HepG2 (cell line): Measurements from ENCODE around the gene PDZK1. TPM values are rescaled to one million over a fixed set of nuclear protein-coding genes. Genes with fewer than 3 reads are reported as not detected.
A peak's percentile ranks its signal among the peaks of the same experiment; 100 is the strongest.

ENCODE experiments used
- ATAC-seq: fragments of 200-7000 bp; cut with Tn5 transposase; 3 replicates; pipeline ENCODE4 v1.9.1; 2020; ENCODE audit warnings: mild to moderate bottlenecking, moderate library complexity
- Bru-seq: library from RNA; stranded (reverse); fragments of 400-500 nt; gene quantifications from one replicate; lab custom pipeline; 2021; lab: Mats Ljungman, UMichigan
- BruChase-seq, 2 experiments: library from RNA; stranded (reverse); fragments of 400-500 nt; gene quantifications; one replicate each; lab custom pipeline; 2021; lab: Mats Ljungman, UMichigan
- BruUV-seq: library from RNA; stranded (reverse); fragments of 400-500 nt; replicated peaks from 2 replicates; lab custom pipeline; 2021; lab: Mats Ljungman, UMichigan
- CTCF ChIA-PET: fragments of 300-600 bp; formaldehyde crosslinking; extraction: SDS; loops from one replicate; lab custom pipeline; 2021; ENCODE audit warnings: low total read pairs, inconsistent platforms, low intra/inter-chr PET ratio; lab: Yijun Ruan, JAX
- POLR2A ChIA-PET: fragments of 350-600 bp; sonication (Branson Sonifier 250); formaldehyde crosslinking; loops from one replicate; lab custom pipeline; 2020; ENCODE audit warnings: antibody characterized with exemption, inconsistent platforms; lab: Yijun Ruan, JAX
- DNase-seq: peaks from one replicate; pipeline ENCODE4 v3.0.0-alpha.2; 2015; ENCODE audit warnings: low spot score
- FAIRE-seq: peaks from 3 replicates; lab custom pipeline; 2011; peaks lifted over from hg19 to GRCh38; lab: Jason Lieb, UNC
- H2AFZ ChIP-seq: one replicate; pipeline ENCODE4 v1.6.1; 2011; ENCODE audit warnings: low read length, inconsistent platforms
- H3K27ac ChIP-seq: fragments of 300-600 bp; 3 replicates; pipeline ENCODE4 v1.8.0; 2011; ENCODE audit warnings: mixed run types, mild to moderate bottlenecking, mixed read lengths, low read length, inconsistent platforms; ENCODE audit not compliant: insufficient read depth; ENCODE audit errors: extremely low read length
- H3K27me3 ChIP-seq, 2 experiments: fragments of 200-600 bp in 1 of 2; 2 replicates in 1 of 2; 3 replicates in 1 of 2; pipeline versions ENCODE4 v1.6.0 to v1.8.0; 2011; ENCODE audit warnings: low read length in 2 of 2, mild to moderate bottlenecking in 2 of 2, moderate library complexity in 2 of 2, inconsistent platforms in 1 of 2; ENCODE audit not compliant: insufficient read depth in 2 of 2, control insufficient read depth in 1 of 2
- H3K36me3 ChIP-seq, 2 experiments: fragments of 200-600 bp in 1 of 2; replicated peaks in 1 of 2; 2 replicates in 1 of 2; 3 replicates in 1 of 2; pipeline versions ENCODE4 v1.5.1 to v1.8.0; 2011; ENCODE audit warnings: low read length in 2 of 2, inconsistent platforms in 1 of 2; ENCODE audit not compliant: insufficient read depth in 2 of 2, control insufficient read depth in 1 of 2
- H3K4me1 ChIP-seq: 2 replicates; pipeline ENCODE4 v1.5.1; 2012; ENCODE audit warnings: low read length, inconsistent platforms; ENCODE audit not compliant: insufficient read depth
- H3K4me2 ChIP-seq: 2 replicates; pipeline ENCODE4 v1.6.0; 2011; ENCODE audit warnings: low read depth, low read length, inconsistent platforms
- H3K4me3 ChIP-seq, 3 experiments: fragments of 200-600 bp in 1 of 3; sonication (generic), shearing (Covaris generic) in 1 of 3; replicated peaks in 1 of 3; 2 replicates each; pipeline ENCODE4 v1.5.1; 2011 to 2016; ENCODE audit warnings: low read length in 3 of 3, inconsistent platforms in 2 of 3, low read depth in 2 of 3, mild to moderate bottlenecking in 2 of 3, control low read depth in 1 of 3, mixed read lengths in 1 of 3; ENCODE audit not compliant: insufficient read depth in 1 of 3
- H3K79me2 ChIP-seq: one replicate; pipeline ENCODE4 v1.6.1; 2011; ENCODE audit warnings: low read length, inconsistent platforms; ENCODE audit not compliant: insufficient read depth
- H3K9ac ChIP-seq: 2 replicates; pipeline ENCODE4 v1.6.0; 2011; ENCODE audit warnings: mild to moderate bottlenecking, low read depth, low read length, inconsistent platforms; ENCODE audit not compliant: insufficient read depth
- H3K9me3 ChIP-seq: 2 replicates; pipeline ENCODE4 v1.5.1; 2012; ENCODE audit warnings: mild to moderate bottlenecking, low read length
- H4K20me1 ChIP-seq: 2 replicates; pipeline ENCODE4 v1.6.0; 2011; ENCODE audit warnings: inconsistent platforms, mild to moderate bottlenecking, low read length, moderate library complexity; ENCODE audit not compliant: insufficient read depth
- ARNTL ChIP-seq: sonication (generic); formaldehyde crosslinking; IDR thresholded peaks from 2 replicates; pipeline ENCODE4 v1.4.0; 2020; ENCODE audit warnings: mild to moderate bottlenecking, missing genetic modification reagents
- BRCA1 ChIP-seq: sonication (generic); formaldehyde crosslinking; IDR thresholded peaks from 2 replicates; pipeline ENCODE4 v1.4.0; 2020; ENCODE audit warnings: missing genetic modification reagents
- IRX3 ChIP-seq: sonication (generic); formaldehyde crosslinking; IDR thresholded peaks from 2 replicates; pipeline ENCODE4 v1.8.1; 2023; ENCODE audit warnings: mild to moderate bottlenecking, low read depth, missing genetic modification reagents, borderline replicate concordance
- MXD4 ChIP-seq: IDR thresholded peaks from 2 replicates; pipeline ENCODE4 v1.6.1; 2016; ENCODE audit warnings: mild to moderate bottlenecking, missing biosample characterization, missing genetic modification reagents
- PHF8 ChIP-seq: sonication (generic); formaldehyde crosslinking; IDR thresholded peaks from 2 replicates; pipeline ENCODE4 v1.5.0; 2020; ENCODE audit warnings: missing genetic modification reagents
- SRSF9 ChIP-seq: fragments of 200-400 bp; formaldehyde crosslinking; IDR thresholded peaks from 2 replicates; pipeline ENCODE4 v1.6.1; 2018; ENCODE audit warnings: borderline replicate concordance, mild to moderate bottlenecking, low read depth, low read length; ENCODE audit not compliant: insufficient read depth, poor library complexity, severe bottlenecking
- SSRP1 ChIP-seq: IDR thresholded peaks from 2 replicates; pipeline ENCODE4 v1.6.1; 2016; ENCODE audit warnings: control low read depth
- ZNF160 ChIP-seq: sonication (generic); formaldehyde crosslinking; IDR thresholded peaks from 2 replicates; pipeline ENCODE4 v1.8.0; 2022; ENCODE audit warnings: mild to moderate bottlenecking, inconsistent platforms, missing genetic modification reagents
- ZNF510 ChIP-seq: sonication (generic); formaldehyde crosslinking; IDR thresholded peaks from 2 replicates; pipeline ENCODE4 v1.4.0; 2020; ENCODE audit warnings: low read depth, mild to moderate bottlenecking, missing genetic modification reagents
- WGBS: methylation state at CpG from one replicate; pipeline ENCODE4 v1.1.6; 2017; ENCODE audit warnings: low lambda C conversion rate; 5-methylcytosine and 5-hydroxymethylcytosine counted together
- in situ Hi-C: cut with HindIII; loops from 2 replicates; pipeline ENCODE4 v1.10.0; 2017; ENCODE audit warnings: low pct_unique_long_range_greater_than_20kb; ENCODE audit not compliant: extremely low pct_ligation_motif_present
- intact Hi-C: fragments of 100-400 bp; cut with micrococcal nuclease; formaldehyde crosslinking; loops from one replicate; pipeline ENCODE4 v1.10.0; 2022; ENCODE audit not compliant: unreplicated experiment
- long read RNA-seq, 2 experiments: library from RNA in 1 of 2; library from polyadenylated mRNA in 1 of 2; stranded (forward) in 1 of 2; unstranded in 1 of 2; transcript quantifications; one replicate each; pipeline ENCODE4 v2.0.0, GENCODE V29; 2019 to 2022
- polyA minus RNA-seq, 3 experiments: library from RNA; depleted of rRNA, polyadenylated mRNA; stranded (reverse); fragments of >200 nt; gene quantifications; 2 replicates each; pipeline ENCODE4 v1.2.3, GENCODE V29; 2011; ENCODE audit warnings: low replicate concordance in 1 of 3
- polyA plus RNA-seq, 8 experiments: library from polyadenylated mRNA; depleted of rRNA in 3 of 8; stranded (reverse) in 7 of 8; unstranded in 1 of 8; fragments of >200 nt; fragmentation: Illumina TruSeq in 4 of 8; extraction: Trizol in 4 of 8; gene quantifications; 2 replicates each; pipeline versions ENCODE4 v1.2.1 to v1.2.3, GENCODE V29; 2011 to 2016; ENCODE audit warnings: low read depth in 4 of 8, missing spikeins in 1 of 8, mixed read lengths in 1 of 8; ENCODE audit not compliant: insufficient read depth in 1 of 8
- total RNA-seq, 5 experiments: library from RNA; depleted of rRNA; stranded (reverse); fragments of >200 nt; fragmentation: Illumina TruSeq; extraction: Trizol; gene quantifications; 2 replicates each; pipeline ENCODE4 v1.2.3, GENCODE V29; 2016; ENCODE audit warnings: low read depth in 1 of 5
- TF ChIP-seq, protein P1 (sequence below): sonication (generic); formaldehyde crosslinking; IDR thresholded peaks from 2 replicates; pipeline ENCODE4 v1.4.0; 2020; ENCODE audit warnings: missing genetic modification reagents, borderline replicate concordance
- TF ChIP-seq, protein P2 (sequence below): sonication (generic); formaldehyde crosslinking; IDR thresholded peaks from 2 replicates; pipeline ENCODE4 v1.4.0; 2020; ENCODE audit warnings: missing genetic modification reagents

The PDZK1 gene
- total RNA-seq (2016; rRNA removed; fragmentation: Illumina TruSeq; extraction: Trizol) = 46.4 and 65.0 TPM in 2 replicates
- total RNA-seq (2016; cell fraction: cytosol; rRNA removed; fragmentation: Illumina TruSeq; extraction: Trizol; ENCODE audit: low read depth) = 5.9 and 8.7 TPM in 2 replicates
- 46.0 and 60.4 TPM in 2 replicates for total RNA-seq (2016; cell fraction: insoluble cytoplasmic fraction; rRNA removed; fragmentation: Illumina TruSeq; extraction: Trizol)
- 13.2 and 14.5 TPM in 2 replicates for total RNA-seq (2016; cell fraction: membrane; rRNA removed; fragmentation: Illumina TruSeq; extraction: Trizol)
- 33.5 and 36.3 TPM in 2 replicates for total RNA-seq (2016; cell fraction: nucleus; rRNA removed; fragmentation: Illumina TruSeq; extraction: Trizol)
- polyA plus RNA-seq (2011; rRNA removed) = 14.9 and 16.2 TPM in 2 replicates
- 8.0 and 13.5 TPM in 2 replicates for polyA plus RNA-seq (2011; cell fraction: cytosol; rRNA removed)
- polyA plus RNA-seq (2011; cell fraction: nucleus; rRNA removed) = 12.7 and 23.2 TPM in 2 replicates
- 45.2 and 96.7 TPM in 2 replicates for polyA plus RNA-seq (2012)
- 5.2 and 5.6 TPM in 2 replicates for polyA plus RNA-seq (2016; cell fraction: cytosol; fragmentation: Illumina TruSeq; extraction: Trizol; ENCODE audit: low read depth)
- polyA plus RNA-seq (2016; cell fraction: insoluble cytoplasmic fraction; fragmentation: Illumina TruSeq; extraction: Trizol; ENCODE audit: low read depth) = 58.1 and 59.2 TPM in 2 replicates
- polyA plus RNA-seq (2016; cell fraction: membrane; fragmentation: Illumina TruSeq; extraction: Trizol; ENCODE audit: low read depth) = 7.9 and 8.6 TPM in 2 replicates
- 46.8 and 47.0 TPM in 2 replicates for polyA plus RNA-seq (2016; cell fraction: nucleus; fragmentation: Illumina TruSeq; extraction: Trizol; ENCODE audit: insufficient read depth, low read depth)
- 0.30 and 3.5 TPM in 2 replicates for polyA minus RNA-seq (2011; rRNA and poly(A)+ RNA removed; ENCODE audit: low replicate concordance)
- 7.9 and 8.2 TPM in 2 replicates for polyA minus RNA-seq (2011; cell fraction: cytosol; rRNA and poly(A)+ RNA removed)
- polyA minus RNA-seq (2011; cell fraction: nucleus; rRNA and poly(A)+ RNA removed) = 12.7 and 19.3 TPM in 2 replicates
- percentile 75 among the genes with signal in this experiment for Bru-seq, nascent RNA
- BruChase-seq, experiment 1, labeled RNA remaining after a 6-hour chase = percentile 69 among the genes with signal in this experiment
- percentile 65 among the genes with signal in this experiment for BruChase-seq, experiment 2, labeled RNA remaining after a 2-hour chase
- long read RNA-seq, experiment 1, transcript PDZK1-202 (9 exons, 2,230 nt) = major isoform, 22 of 39 reads
- long read RNA-seq, experiment 1, partial matches to known transcripts = 6 of 39 reads
- long read RNA-seq, experiment 1, other reads (novel, unspliced or antisense) = 11 of 39 reads
- long read RNA-seq, experiment 2, transcript PDZK1-202 (9 exons, 2,230 nt) = major isoform, 6 of 16 reads
- long read RNA-seq, experiment 2, partial matches to known transcripts = 5 of 16 reads
- long read RNA-seq, experiment 2, other reads (novel, unspliced or antisense) = 5 of 16 reads

- Histone ChIP-seq H3K4me3 (peak within 1 kb of the TSS; percentile 62 to 72 (median 69)), H2AFZ (peak within 1 kb of the TSS; percentile 55), H4K20me1 (no peaks in the 10 kb centered on the region), H3K79me2 (peaks cover 14% of the 10 kb centered on the region), H3K4me1 (peaks cover 98% of the 10 kb centered on the region), H3K27me3 (no peaks in the 10 kb centered on the region), H3K27ac (peak within 1 kb of the TSS; percentile 90), H3K4me2 (peak within 1 kb of the TSS; percentile 95), H3K9me3 (no peaks in the 10 kb centered on the region), H3K36me3 (no peaks in the 10 kb centered on the region), H3K9ac (peak within 1 kb of the TSS; percentile 73)
- ChIA-PET POLR2A (interaction anchor here (0.8 to 4.3 kb wide), 7 partner anchors 9 to 117 kb away, joined by 3 to 45 read pairs (median 5); partner anchors contain the start of genes POLR3C and RNF115), CTCF (no interaction called here)
- 1% methylated on average over 4 of the region's 9 CpGs for WGBS
- DNase-seq (peak; percentile 80), ATAC-seq (peak; percentile 75), FAIRE-seq (peak; percentile 23)
- TSS peak; percentile 58 for BruUV-seq
- intact Hi-C loops (no loop called here), in situ Hi-C loops (no loop called here)
- TF ChIP-seq SRSF9 = no peak
- TF ChIP-seq ZNF510 (CRISPR knock-in tag) = no peak
- TF ChIP-seq, protein P1, sequence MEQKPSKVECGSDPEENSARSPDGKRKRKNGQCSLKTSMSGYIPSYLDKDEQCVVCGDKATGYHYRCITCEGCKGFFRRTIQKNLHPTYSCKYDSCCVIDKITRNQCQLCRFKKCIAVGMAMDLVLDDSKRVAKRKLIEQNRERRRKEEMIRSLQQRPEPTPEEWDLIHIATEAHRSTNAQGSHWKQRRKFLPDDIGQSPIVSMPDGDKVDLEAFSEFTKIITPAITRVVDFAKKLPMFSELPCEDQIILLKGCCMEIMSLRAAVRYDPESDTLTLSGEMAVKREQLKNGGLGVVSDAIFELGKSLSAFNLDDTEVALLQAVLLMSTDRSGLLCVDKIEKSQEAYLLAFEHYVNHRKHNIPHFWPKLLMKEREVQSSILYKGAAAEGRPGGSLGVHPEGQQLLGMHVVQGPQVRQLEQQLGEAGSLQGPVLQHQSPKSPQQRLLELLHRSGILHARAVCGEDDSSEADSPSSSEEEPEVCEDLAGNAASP (CRISPR knock-in tag) = peak; percentile 22; the same call in 1 of the 2 replicates
- TF ChIP-seq BRCA1 (CRISPR knock-in tag) = peak; percentile 81
- no peak; the same call in 1 of the 2 replicates for TF ChIP-seq PHF8
- TF ChIP-seq ZNF160 = peak; percentile 56; the same call in 1 of the 2 replicates
- TF ChIP-seq, protein P2, sequence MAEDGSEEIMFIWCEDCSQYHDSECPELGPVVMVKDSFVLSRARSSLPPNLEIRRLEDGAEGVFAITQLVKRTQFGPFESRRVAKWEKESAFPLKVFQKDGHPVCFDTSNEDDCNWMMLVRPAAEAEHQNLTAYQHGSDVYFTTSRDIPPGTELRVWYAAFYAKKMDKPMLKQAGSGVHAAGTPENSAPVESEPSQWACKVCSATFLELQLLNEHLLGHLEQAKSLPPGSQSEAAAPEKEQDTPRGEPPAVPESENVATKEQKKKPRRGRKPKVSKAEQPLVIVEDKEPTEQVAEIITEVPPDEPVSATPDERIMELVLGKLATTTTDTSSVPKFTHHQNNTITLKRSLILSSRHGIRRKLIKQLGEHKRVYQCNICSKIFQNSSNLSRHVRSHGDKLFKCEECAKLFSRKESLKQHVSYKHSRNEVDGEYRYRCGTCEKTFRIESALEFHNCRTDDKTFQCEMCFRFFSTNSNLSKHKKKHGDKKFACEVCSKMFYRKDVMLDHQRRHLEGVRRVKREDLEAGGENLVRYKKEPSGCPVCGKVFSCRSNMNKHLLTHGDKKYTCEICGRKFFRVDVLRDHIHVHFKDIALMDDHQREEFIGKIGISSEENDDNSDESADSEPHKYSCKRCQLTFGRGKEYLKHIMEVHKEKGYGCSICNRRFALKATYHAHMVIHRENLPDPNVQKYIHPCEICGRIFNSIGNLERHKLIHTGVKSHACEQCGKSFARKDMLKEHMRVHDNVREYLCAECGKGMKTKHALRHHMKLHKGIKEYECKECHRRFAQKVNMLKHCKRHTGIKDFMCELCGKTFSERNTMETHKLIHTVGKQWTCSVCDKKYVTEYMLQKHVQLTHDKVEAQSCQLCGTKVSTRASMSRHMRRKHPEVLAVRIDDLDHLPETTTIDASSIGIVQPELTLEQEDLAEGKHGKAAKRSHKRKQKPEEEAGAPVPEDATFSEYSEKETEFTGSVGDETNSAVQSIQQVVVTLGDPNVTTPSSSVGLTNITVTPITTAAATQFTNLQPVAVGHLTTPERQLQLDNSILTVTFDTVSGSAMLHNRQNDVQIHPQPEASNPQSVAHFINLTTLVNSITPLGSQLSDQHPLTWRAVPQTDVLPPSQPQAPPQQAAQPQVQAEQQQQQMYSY = peak; percentile 36; the same call in 1 of the 2 replicates
- peak; percentile 39; the same call in 1 of the 2 replicates for TF ChIP-seq ARNTL (CRISPR knock-in tag)
- peak; percentile 56; the same call in 1 of the 2 replicates for TF ChIP-seq MXD4 (CRISPR knock-in tag)
- 0 out of 2 replicates have a peak, but pooled peaks have one; percentile 43 for TF ChIP-seq IRX3 (CRISPR knock-in tag)
- TF ChIP-seq SSRP1 (CRISPR knock-in tag) = no peak
These were observed at the start of gene PDZK1 for GRCh38 chr1:145707183-145707867. Gene PDZK1 (minus strand): TSS chr1:145707368. CDS start chr1:145688021, 19,347 bp downstream.
